NB4 (cell line): ENCODE measurements around the gene PLAGL2.

Experiments
- CTCF ChIP-seq: IDR thresholded peaks from one replicate; pipeline ENCODE4 v1.5.1; 2012; ENCODE audit warnings: low read depth, low read length
- POLR2A ChIP-seq: IDR thresholded peaks from 2 replicates; pipeline ENCODE4 v1.6.1; 2011; ENCODE audit warnings: mild to moderate bottlenecking; ENCODE audit not compliant: insufficient read length; ENCODE audit errors: extremely low read depth

DNA sequence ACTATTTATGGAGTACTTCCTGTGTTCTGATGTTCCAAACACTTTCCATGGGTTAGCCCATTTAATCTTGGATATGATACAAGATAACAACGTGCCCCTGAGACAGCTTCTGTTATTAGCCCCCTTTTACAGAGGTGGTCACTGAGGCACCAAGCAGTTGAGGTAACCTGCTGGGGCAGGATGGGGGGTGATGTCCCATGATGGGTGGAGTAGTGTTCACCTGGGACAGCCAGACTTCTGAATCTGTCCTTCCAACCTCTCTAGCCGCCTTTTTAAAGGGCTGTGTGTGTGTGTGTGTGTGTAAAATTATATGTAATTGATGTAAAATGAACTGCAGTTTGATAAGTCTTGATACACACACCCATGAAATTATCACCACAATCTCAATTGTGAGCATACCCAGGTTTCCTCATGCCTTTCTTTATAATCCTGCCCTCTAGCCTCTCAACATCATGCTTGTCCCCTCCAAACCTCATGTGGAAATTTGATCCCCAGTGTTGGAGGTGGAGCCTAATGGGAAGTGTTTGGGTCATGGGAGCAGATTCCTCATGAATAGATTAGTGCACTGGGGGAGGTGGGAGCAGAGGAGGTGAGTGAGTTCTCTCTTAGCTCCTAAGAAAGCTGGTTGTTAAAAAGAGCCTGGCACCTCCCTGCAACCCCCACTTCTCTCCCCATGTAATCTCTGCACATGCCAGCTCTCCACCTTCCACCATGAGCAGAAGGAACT, 39.2 kb downstream of the PLAGL2 start:
- TF ChIP-seq CTCF (no peak), POLR2A (no peak)
